IMR-90 (cell line): ENCODE data around the gene UCP1. TPM values are rescaled to one million over a fixed set of nuclear protein-coding genes. Genes with fewer than 3 reads are reported as not detected.

Source experiments
- ATAC-seq: fragments of 200-7000 bp; cut with Tn5 transposase; 2 replicates; pipeline ENCODE4 v1.9.1; 2020; ENCODE audit warnings: low read depth, mild to moderate bottlenecking, moderate library complexity
- BruUV-seq: library from RNA; stranded (reverse); fragments of 400-500 nt; replicated peaks from 2 replicates; lab custom pipeline; 2021; lab: Mats Ljungman, UMichigan
- CTCF ChIA-PET: fragments of 300-600 bp; formaldehyde crosslinking; extraction: SDS; loops from one replicate; lab custom pipeline; 2021; ENCODE audit warnings: antibody characterized with exemption; lab: Yijun Ruan, JAX
- POLR2A ChIA-PET: fragments of 300-600 bp; sonication (Branson Sonifier 250); formaldehyde crosslinking; loops from one replicate; lab custom pipeline; 2022; ENCODE audit warnings: antibody characterized with exemption; ENCODE audit not compliant: unreplicated experiment; lab: Charles Lee
- DNase-seq: peaks from one replicate; pipeline ENCODE4 v3.0.0; 2013
- H2AFZ ChIP-seq: replicated peaks from 2 replicates; pipeline ENCODE3; 2013; ENCODE audit warnings: low read length, mild to moderate bottlenecking; ENCODE audit not compliant: poor library complexity
- H2AK5ac ChIP-seq: 2 replicates; pipeline ENCODE4 v1.6.1; 2013; ENCODE audit warnings: low read depth, low read length, inconsistent platforms
- H2AK9ac ChIP-seq: replicated peaks from 2 replicates; pipeline ENCODE3; 2013; ENCODE audit warnings: mild to moderate bottlenecking, low read depth, low read length, moderate library complexity; ENCODE audit not compliant: poor library complexity
- H2BK120ac ChIP-seq: 2 replicates; pipeline ENCODE4 v1.6.1; 2013; ENCODE audit warnings: low read depth, low read length, inconsistent platforms
- H2BK15ac ChIP-seq: 3 replicates; pipeline ENCODE4 v1.6.1; 2013; ENCODE audit warnings: low read depth, low read length, inconsistent platforms
- H2BK20ac ChIP-seq: 2 replicates; pipeline ENCODE4 v1.6.1; 2013; ENCODE audit warnings: low read depth, mild to moderate bottlenecking, inconsistent platforms, low read length, moderate library complexity
- H2BK5ac ChIP-seq: 2 replicates; pipeline ENCODE4 v1.6.1; 2013; ENCODE audit warnings: mild to moderate bottlenecking, low read depth, low read length, inconsistent platforms; ENCODE audit not compliant: poor library complexity, severe bottlenecking
- H3K14ac ChIP-seq: replicated peaks from 2 replicates; pipeline ENCODE4 v1.6.1; 2013; ENCODE audit warnings: low read depth, low read length, inconsistent platforms
- H3K18ac ChIP-seq: 2 replicates; pipeline ENCODE4 v1.6.1; 2013; ENCODE audit warnings: low read depth, low read length, control low read depth
- H3K23ac ChIP-seq: 2 replicates; pipeline ENCODE4 v1.6.1; 2013; ENCODE audit warnings: low read depth, low read length, inconsistent platforms
- H3K27ac ChIP-seq: 2 replicates; pipeline ENCODE4 v1.5.1; 2013; ENCODE audit warnings: mild to moderate bottlenecking, control low read depth, low read length; ENCODE audit not compliant: insufficient read depth
- H3K27me3 ChIP-seq: 2 replicates; pipeline ENCODE4 v1.6.1; 2013; ENCODE audit warnings: low read length; ENCODE audit not compliant: control insufficient read depth, insufficient read depth
- H3K36me3 ChIP-seq: 2 replicates; pipeline ENCODE4 v1.6.1; 2013; ENCODE audit warnings: low read length, mixed read lengths; ENCODE audit not compliant: control insufficient read depth, insufficient read depth
- H3K4ac ChIP-seq: 2 replicates; pipeline ENCODE4 v1.6.1; 2013; ENCODE audit warnings: low read depth, low read length, inconsistent platforms
- H3K4me1 ChIP-seq: 2 replicates; pipeline ENCODE4 v1.6.1; 2013; ENCODE audit warnings: low read length, mixed read lengths; ENCODE audit not compliant: control insufficient read depth, insufficient read depth
- H3K4me2 ChIP-seq: 2 replicates; pipeline ENCODE4 v1.6.1; 2013; ENCODE audit warnings: low read depth, mild to moderate bottlenecking, control low read depth, low read length, moderate library complexity
- H3K4me3 ChIP-seq: 2 replicates; pipeline ENCODE4 v1.5.1; 2013; ENCODE audit warnings: low read depth, mild to moderate bottlenecking, control low read depth, low read length, moderate library complexity; ENCODE audit not compliant: insufficient read depth
- H3K56ac ChIP-seq: 2 replicates; pipeline ENCODE4 v1.6.1; 2013; ENCODE audit warnings: low read length, inconsistent platforms; ENCODE audit not compliant: insufficient read depth; ENCODE audit errors: extremely low read depth
- H3K79me1 ChIP-seq, 2 experiments: 2 replicates each; pipeline ENCODE4 v1.6.1; 2013; ENCODE audit warnings: low read length in 2 of 2, inconsistent platforms in 1 of 2, low read depth in 1 of 2
- H3K9ac ChIP-seq: 2 replicates; pipeline ENCODE4 v1.6.1; 2013; ENCODE audit warnings: low read depth, low read length, control low read depth
- H3K9me1 ChIP-seq: 2 replicates; pipeline ENCODE4 v1.6.1; 2013; ENCODE audit warnings: low read length, inconsistent platforms; ENCODE audit not compliant: insufficient read depth
- H3K9me3 ChIP-seq: 2 replicates; pipeline ENCODE4 v1.6.1; 2013; ENCODE audit warnings: low read length; ENCODE audit not compliant: control insufficient read depth, insufficient read depth
- H4K20me1 ChIP-seq: 2 replicates; pipeline ENCODE4 v1.6.1; 2013; ENCODE audit warnings: low read length, inconsistent platforms; ENCODE audit not compliant: insufficient read depth
- H4K5ac ChIP-seq: 2 replicates; pipeline ENCODE4 v1.6.1; 2013; ENCODE audit warnings: mild to moderate bottlenecking, low read depth, low read length, control low read depth
- H4K8ac ChIP-seq, 2 experiments: 2 replicates each; pipeline ENCODE4 v1.6.1; 2013; ENCODE audit warnings: low read depth in 2 of 2, low read length in 2 of 2, control low read depth in 1 of 2, inconsistent platforms in 1 of 2
- H4K91ac ChIP-seq: 2 replicates; pipeline ENCODE4 v1.6.1; 2013; ENCODE audit warnings: low read depth, low read length, inconsistent platforms; ENCODE audit not compliant: insufficient read depth
- BHLHE40 ChIP-seq: fragments of 150-350 bp; IDR thresholded peaks from 2 replicates; pipeline ENCODE4 v1.6.1; 2016; ENCODE audit warnings: mild to moderate bottlenecking, low read depth, low read length
- CEBPB ChIP-seq: IDR thresholded peaks from 2 replicates; pipeline ENCODE4 v1.6.1; 2012; ENCODE audit warnings: low read depth, low read length, improper control_type of control experiment
- CHD1 ChIP-seq: IDR thresholded peaks from 2 replicates; pipeline ENCODE4 v1.6.1; 2012; ENCODE audit warnings: low read depth, low read length, improper control_type of control experiment
- FOS ChIP-seq: fragments of 150-350 bp; IDR thresholded peaks from 2 replicates; pipeline ENCODE4 v1.6.1; 2016; ENCODE audit warnings: low read depth, low read length
- MAFK ChIP-seq: IDR thresholded peaks from 2 replicates; pipeline ENCODE4 v1.6.1; 2012; ENCODE audit warnings: low read depth, low read length, improper control_type of control experiment
- MAZ ChIP-seq: IDR thresholded peaks from 2 replicates; pipeline ENCODE4 v1.6.1; 2012; ENCODE audit warnings: low read depth, mild to moderate bottlenecking, low read length, improper control_type of control experiment, moderate library complexity, borderline replicate concordance
- MXI1 ChIP-seq: IDR thresholded peaks from 2 replicates; pipeline ENCODE4 v1.6.1; 2012; ENCODE audit warnings: low read depth, mild to moderate bottlenecking, low read length, moderate library complexity, borderline replicate concordance
- NFE2L2 ChIP-seq: fragments of 150-350 bp; IDR thresholded peaks from 2 replicates; pipeline ENCODE4 v1.6.1; 2016; ENCODE audit warnings: low read depth, mild to moderate bottlenecking, low read length
- POLR2A ChIP-seq: IDR thresholded peaks from 2 replicates; pipeline ENCODE4 v1.6.1; 2012; ENCODE audit warnings: mild to moderate bottlenecking, low read depth, low read length
- RAD21 ChIP-seq: IDR thresholded peaks from 2 replicates; pipeline ENCODE4 v1.6.1; 2012; ENCODE audit warnings: low read length, improper control_type of control experiment
- RCOR1 ChIP-seq: IDR thresholded peaks from 2 replicates; pipeline ENCODE4 v1.6.1; 2012; ENCODE audit warnings: mild to moderate bottlenecking, low read length, improper control_type of control experiment; ENCODE audit not compliant: insufficient replicate concordance
- RFX5 ChIP-seq: IDR thresholded peaks from 2 replicates; pipeline ENCODE4 v1.8.0; 2012; ENCODE audit warnings: low read depth, mild to moderate bottlenecking, low read length, moderate library complexity
- SMC3 ChIP-seq: fragments of 150-350 bp; IDR thresholded peaks from 2 replicates; pipeline ENCODE4 v1.6.1; 2016; ENCODE audit warnings: low read depth, mild to moderate bottlenecking, antibody characterized with exemption, low read length, moderate library complexity
- WGBS, 2 experiments: methylation state at CpG; one replicate each; pipeline versions ENCODE4 v1.1.5 to v1.1.7; 2013; ENCODE audit warnings: missing lambda C conversion rate in 2 of 2; ENCODE audit not compliant: insufficient read length in 1 of 2; ENCODE audit errors: extremely low coverage in 2 of 2; 5-methylcytosine and 5-hydroxymethylcytosine counted together
- dilution Hi-C: fragments of 300-500 bp; cut with HindIII; formaldehyde crosslinking; loops from one replicate; pipeline ENCODE4 v1.14.3; 2018; ENCODE audit warnings: low sequenced_read_pairs; ENCODE audit not compliant: unreplicated experiment
- in situ Hi-C: fragments of 300-500 bp; cut with MboI; formaldehyde crosslinking; loops from 3 replicates; pipeline ENCODE4 v1.14.3; 2019; ENCODE audit warnings: low sequenced_read_pairs, inconsistent platforms, mixed read lengths
- intact Hi-C: fragments of 100-400 bp; cut with micrococcal nuclease; formaldehyde crosslinking; loops from 2 replicates; pipeline ENCODE4 v1.10.0; 2022
- polyA plus RNA-seq, 3 experiments: library from polyadenylated mRNA; depleted of rRNA; stranded (reverse); fragments of >200 nt; gene quantifications; 2 replicates each; pipeline ENCODE4 v1.2.3, GENCODE V29; 2012; ENCODE audit warnings: low replicate concordance in 1 of 3
- total RNA-seq: library from RNA; depleted of rRNA; stranded (reverse); fragments of >200 nt; gene quantifications from 2 replicates; pipeline ENCODE4 v1.2.3, GENCODE V29; 2012
- TF ChIP-seq, protein P1 (sequence below): fragments of 150-350 bp; IDR thresholded peaks from 2 replicates; pipeline ENCODE4 v1.6.1; 2017; ENCODE audit warnings: mild to moderate bottlenecking, antibody characterized with exemption, low read length, low read depth
- TF ChIP-seq, protein P2 (sequence below): fragments of 150-350 bp; IDR thresholded peaks from 2 replicates; pipeline ENCODE4 v1.6.1; 2016; ENCODE audit warnings: low read depth, mild to moderate bottlenecking, low read length, moderate library complexity, borderline replicate concordance

The UCP1 gene
- total and polyA plus RNA-seq, 2 of the 4 experiments (the other 2 are of a cell fraction) = not detected

DNA sequence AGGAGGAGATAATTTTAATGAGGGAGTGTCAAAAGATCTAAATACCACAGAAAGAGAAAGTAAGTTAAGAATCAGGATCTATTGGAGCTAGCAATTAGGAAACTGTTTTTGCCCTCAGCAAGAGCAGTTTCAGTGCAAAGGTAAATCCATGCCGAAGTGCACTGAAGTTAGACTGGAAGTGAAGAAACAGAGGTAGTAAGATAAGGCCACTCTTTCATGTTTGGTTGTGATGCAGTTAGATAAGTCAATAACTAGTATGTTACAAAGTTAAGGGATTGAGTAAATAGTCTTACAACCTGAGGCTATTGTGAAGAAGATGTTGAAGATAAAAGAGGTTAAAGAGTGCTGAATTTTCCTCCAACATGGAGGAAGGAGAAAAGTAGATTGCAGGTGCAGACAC, 46.7 kb upstream of the UCP1 start (continued):
- TF ChIP-seq, protein P1, sequence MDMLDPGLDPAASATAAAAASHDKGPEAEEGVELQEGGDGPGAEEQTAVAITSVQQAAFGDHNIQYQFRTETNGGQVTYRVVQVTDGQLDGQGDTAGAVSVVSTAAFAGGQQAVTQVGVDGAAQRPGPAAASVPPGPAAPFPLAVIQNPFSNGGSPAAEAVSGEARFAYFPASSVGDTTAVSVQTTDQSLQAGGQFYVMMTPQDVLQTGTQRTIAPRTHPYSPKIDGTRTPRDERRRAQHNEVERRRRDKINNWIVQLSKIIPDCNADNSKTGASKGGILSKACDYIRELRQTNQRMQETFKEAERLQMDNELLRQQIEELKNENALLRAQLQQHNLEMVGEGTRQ = no peak
- TF ChIP-seq RFX5 = no peak
- TF ChIP-seq MXI1 = no peak

DNA sequence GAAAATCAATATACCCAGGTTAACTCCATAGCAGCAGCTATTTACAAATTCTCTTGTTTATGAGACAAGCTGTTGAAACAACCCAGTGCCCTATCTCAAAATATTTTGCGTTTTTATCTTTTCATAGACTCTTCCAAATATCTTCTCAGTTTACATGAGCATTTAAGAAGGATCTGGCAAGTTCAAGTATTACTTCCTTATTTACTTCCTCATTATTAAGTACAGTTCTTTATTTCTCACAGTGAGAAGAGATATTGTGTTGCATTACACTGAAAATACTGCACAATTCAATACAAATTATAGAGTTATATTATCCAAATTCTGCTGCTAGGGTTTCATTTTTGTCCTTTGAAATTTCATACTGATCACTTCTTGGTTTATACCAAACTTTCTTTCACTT, 43.6 kb upstream of the UCP1 start:
- no peak overlapping the region for H3K18ac ChIP-seq
- no peak overlapping the region for H4K91ac ChIP-seq
- no peaks in the 10 kb centered on the region for H3K27me3 ChIP-seq
- no peak overlapping the region for H4K5ac ChIP-seq
- H3K14ac ChIP-seq = no peak overlapping the region
- H4K20me1 ChIP-seq = no peaks in the 10 kb centered on the region
- no peak overlapping the region for H3K4ac ChIP-seq
- POLR2A ChIA-PET = no interaction called here
- no peak overlapping the region for H4K8ac ChIP-seq
- no peak overlapping the region for H3K23ac ChIP-seq
- H2AFZ ChIP-seq = no peak overlapping the region
- no peak overlapping the region for H2AK9ac ChIP-seq
- H2BK15ac ChIP-seq = no peak overlapping the region
- CTCF ChIA-PET = interaction anchor here (0.6 kb wide), 1 partner anchor 1480 kb away, joined by 4 read pairs; no protein-coding TSS in a partner anchor
- intact Hi-C loops (loop anchor here (5.0 to 10.0 kb wide), 2 partner anchors 600 to 878 kb away; no protein-coding TSS in a partner anchor), in situ Hi-C loops (loop anchor here (10.0 to 25.0 kb wide), 2 partner anchors 242 to 600 kb away; no protein-coding TSS in a partner anchor), dilution Hi-C loops (no loop called here)
- no peak overlapping the region for H2AK5ac ChIP-seq
- no peak overlapping the region for H2BK5ac ChIP-seq
- DNase-seq = no peak
- no peaks in the 10 kb centered on the region for H3K79me1 ChIP-seq
- no TSS peak for BruUV-seq
- H3K9ac ChIP-seq = no peak overlapping the region
- no peaks in the 10 kb centered on the region for H3K36me3 ChIP-seq
- H3K4me3 ChIP-seq = no peak overlapping the region
- H3K4me2 ChIP-seq = no peak overlapping the region
- H3K56ac ChIP-seq = no peak overlapping the region
- no peaks in the 10 kb centered on the region for H3K4me1 ChIP-seq
- no peak for ATAC-seq
- WGBS, 2 experiments = no CpG with 5 or more reads among the region's 1 CpG
- H2BK120ac ChIP-seq = no peak overlapping the region
- no peaks in the 10 kb centered on the region for H3K9me1 ChIP-seq
- H3K9me3 ChIP-seq = no peaks in the 10 kb centered on the region
- no peak overlapping the region for H2BK20ac ChIP-seq
- no peak overlapping the region for H3K27ac ChIP-seq
- TF ChIP-seq, protein P1 = no peak
- TF ChIP-seq, protein P2, sequence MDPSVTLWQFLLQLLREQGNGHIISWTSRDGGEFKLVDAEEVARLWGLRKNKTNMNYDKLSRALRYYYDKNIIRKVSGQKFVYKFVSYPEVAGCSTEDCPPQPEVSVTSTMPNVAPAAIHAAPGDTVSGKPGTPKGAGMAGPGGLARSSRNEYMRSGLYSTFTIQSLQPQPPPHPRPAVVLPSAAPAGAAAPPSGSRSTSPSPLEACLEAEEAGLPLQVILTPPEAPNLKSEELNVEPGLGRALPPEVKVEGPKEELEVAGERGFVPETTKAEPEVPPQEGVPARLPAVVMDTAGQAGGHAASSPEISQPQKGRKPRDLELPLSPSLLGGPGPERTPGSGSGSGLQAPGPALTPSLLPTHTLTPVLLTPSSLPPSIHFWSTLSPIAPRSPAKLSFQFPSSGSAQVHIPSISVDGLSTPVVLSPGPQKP = no peak
- TF ChIP-seq CEBPB (no peak), RAD21 (no peak), NFE2L2 (no peak), RFX5 (no peak), FOS (no peak), CHD1 (no peak), BHLHE40 (no peak), RCOR1 (no peak), SMC3 (no peak), POLR2A (no peak), MAZ (no peak), MAFK (no peak)
